Left cardiac atrium (tissue), 4 donors: Measurements from ENCODE around the gene DPCD. TPM values are rescaled to one million over a fixed set of nuclear protein-coding genes. Genes with fewer than 3 reads are reported as not detected.

Experiments used
- ATAC-seq, 2 donors: fragments of 200-7000 bp; cut with Tn5 transposase; one replicate each; pipeline ENCODE4 v1.9.1; 2020; ENCODE audit warnings: mild to moderate bottlenecking in 2 of 2, moderate library complexity in 2 of 2
- DNase-seq: peaks from one replicate; pipeline ENCODE4 v3.0.0-alpha.2; 2020
- intact Hi-C, 2 donors: fragments of 100-400 bp; cut with DNase I; formaldehyde crosslinking; loops; one replicate each; pipeline versions ENCODE4 v1.14.1 to v1.15.1; 2022 to 2023
- microRNA-seq, 2 donors: library from miRNA; unstranded; fragments of <30 nt; microRNA quantifications; one replicate each; pipeline ENCODE4 v1.2.0, GENCODE V29; 2020
- total RNA-seq, 2 donors: library from RNA; stranded (reverse); fragmentation: NEBNext Ultra II Directional; extraction: Animal tissue kit (Norgen Biotek cat#: 25700); gene quantifications; one replicate each; pipeline ENCODE4 v1.2.1, GENCODE V29; 2021
- donor health status: DM: no; HTN: yes; CAD: no.
- donor health status: DM: no; HTN: yes; CAD: no; lungs with severe emphysema.
- donor health status: DM: yes; HTN: yes; CAD: no.
- donor health status: Dilated cardiomyopathy.

The DPCD gene
- total RNA-seq, 2 donors from 2014 or later, result 15.5 to 17.6 TPM

- ATAC-seq (no peak), DNase-seq (no peak)
- intact Hi-C loops, result no loop called here
Measured at GRCh38 chr10:101639141-101639900, 51.2 kb downstream of the DPCD start.

- intact Hi-C loops, result no loop called here
- DNase-seq (no peak), ATAC-seq (no peak)
Measured at GRCh38 chr10:101643546-101643945, 55.4 kb downstream of the DPCD start.

- DNase-seq, result no peak
- intact Hi-C loops, result no loop called here
- no peak for ATAC-seq
Measured at GRCh38 chr10:101644002-101644401, 55.9 kb downstream of the DPCD start.

DNA sequence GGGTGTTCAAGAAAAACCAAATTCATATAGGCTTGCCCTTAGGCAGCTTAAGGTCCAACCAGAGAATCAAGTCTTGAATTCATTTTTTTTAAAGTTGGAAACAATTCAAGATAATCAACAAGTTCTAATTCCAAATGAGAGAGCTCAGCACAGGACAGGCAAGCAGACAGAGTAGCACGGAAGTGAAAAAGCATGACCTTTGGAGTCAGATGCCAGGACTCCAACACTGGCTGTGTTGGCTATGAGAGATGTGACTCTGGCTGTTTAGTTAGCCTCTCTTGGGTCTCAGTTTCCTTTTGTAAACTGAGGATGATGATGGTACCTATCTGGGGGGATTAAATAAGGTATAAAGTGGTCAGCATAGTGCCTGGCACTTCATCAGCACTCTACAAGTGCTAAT, 57.5 kb downstream of the DPCD start:
- intact Hi-C loops, result no loop called here

DNA sequence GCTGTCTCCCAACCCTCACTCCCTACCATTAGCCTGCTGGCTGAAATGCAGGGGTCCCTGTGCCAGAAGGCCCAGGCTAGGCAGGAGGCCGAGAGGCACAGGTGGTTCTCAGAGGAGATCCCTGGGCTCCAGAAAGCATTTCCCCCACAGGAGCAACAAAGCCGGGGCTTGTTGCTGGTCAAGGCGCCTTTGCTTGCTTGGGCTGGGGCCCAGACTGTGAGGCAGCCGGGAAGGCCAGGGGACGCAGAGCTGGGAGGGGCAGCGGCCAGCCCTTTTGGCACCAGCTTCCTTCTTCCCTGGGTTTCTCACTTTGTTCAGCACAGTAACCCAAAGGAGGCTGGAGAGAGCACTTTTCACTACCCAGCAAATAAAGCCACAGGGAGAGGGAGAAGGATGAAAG, 58.2 kb downstream of the DPCD start:
- intact Hi-C loops, result no loop called here
- peak; percentile 70 to 77 for ATAC-seq
- peak; percentile 67 for DNase-seq

More for the DNA sequence above, 57.5 kb downstream of the DPCD start:
- ATAC-seq, result no peak
- no peak for DNase-seq

DNA sequence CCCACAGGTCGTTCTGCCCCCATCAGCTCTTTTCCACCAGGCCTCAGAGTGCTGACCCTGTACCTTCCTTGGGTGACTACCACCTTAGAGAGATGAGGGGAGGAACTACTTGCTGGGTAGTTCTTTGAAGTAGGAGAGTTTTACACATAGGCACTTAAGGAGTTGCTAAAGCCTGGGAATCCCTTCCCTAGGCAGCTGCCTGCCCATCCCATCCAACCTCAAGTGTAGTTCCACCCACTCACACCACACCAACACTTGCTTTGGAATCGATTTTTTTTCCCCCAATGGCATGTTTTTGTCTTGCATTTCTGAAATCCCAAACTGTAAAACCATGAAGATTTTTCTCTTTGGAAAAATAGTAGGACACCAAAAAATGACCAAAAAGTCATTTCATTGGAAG, 59.1 kb downstream of the DPCD start:
- intact Hi-C loops, result no loop called here
- ATAC-seq (no peak), DNase-seq (no peak)

DNA sequence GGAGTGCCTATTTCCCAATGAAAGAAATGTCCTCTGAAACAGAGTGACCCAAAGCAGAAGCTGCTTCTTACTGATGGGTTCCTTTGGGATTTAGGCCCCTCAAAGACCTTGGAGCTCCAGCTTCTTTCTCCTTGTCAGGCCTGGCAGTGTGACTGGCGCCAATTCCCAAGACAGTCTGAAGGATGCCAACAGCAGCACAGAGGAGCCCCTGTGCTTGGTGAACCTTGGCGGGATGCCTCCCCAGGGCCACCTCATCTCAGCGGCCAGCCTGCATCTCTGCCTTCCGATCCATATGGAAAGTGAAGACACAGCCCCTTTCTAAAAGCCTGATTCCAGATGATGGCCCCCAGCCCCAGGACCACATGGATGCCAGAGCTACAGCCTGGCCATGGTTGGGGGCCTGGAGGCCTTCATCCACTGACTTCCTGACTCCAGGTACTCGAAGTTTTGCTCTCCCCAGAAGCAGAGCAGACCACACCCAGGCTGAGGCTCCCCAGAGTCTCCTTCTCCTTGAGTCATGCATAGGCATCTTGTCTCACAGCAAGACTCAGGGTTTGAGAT, 61.5 kb downstream of the DPCD start:
- no peak for ATAC-seq
- DNase-seq, result no peak
- intact Hi-C loops, result no loop called here

DNA sequence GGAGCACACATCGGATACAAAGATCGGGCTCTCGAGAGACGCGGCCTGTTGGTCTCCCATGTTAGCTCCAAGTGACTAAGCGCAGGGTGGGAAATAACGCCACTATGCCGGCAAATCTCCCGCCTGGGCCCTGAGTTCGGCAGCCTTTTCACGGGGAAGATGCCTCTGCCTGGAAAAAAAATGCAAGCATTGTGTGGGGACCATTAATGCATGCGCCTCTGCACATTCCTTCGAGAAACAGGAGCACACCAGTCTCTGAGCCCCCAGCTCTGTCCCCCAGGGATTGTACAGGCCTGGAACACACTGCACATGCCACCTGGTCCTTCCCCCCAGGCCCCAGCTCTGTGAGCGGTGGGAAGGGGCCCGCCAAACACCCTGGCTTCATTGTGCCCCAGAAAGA, 62.7 kb downstream of the DPCD start:
- no peak for DNase-seq
- ATAC-seq, result no peak
- intact Hi-C loops, result no loop called here

DNA sequence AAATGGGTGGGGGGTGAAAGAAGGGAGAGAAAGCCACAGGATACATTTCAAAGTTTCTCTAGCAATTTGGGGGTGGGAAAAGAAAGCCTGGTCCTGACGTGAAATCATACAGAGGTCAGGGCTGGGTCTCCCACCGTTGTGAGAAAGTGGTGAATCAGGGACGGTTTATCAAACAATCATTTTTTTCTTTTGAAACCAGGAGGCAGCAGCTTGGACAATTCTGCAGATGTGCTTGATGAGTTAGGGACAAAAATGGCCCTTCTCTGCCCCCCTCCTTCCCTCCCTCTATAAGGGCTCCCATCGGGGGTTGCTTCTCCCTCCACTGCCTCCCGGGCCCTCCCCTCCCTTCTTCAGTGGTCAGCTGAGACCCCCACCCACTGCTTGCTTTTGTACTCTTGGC, 63.2 kb downstream of the DPCD start:
- ATAC-seq (no peak), DNase-seq (no peak)
- intact Hi-C loops, result no loop called here

- intact Hi-C loops, result no loop called here
- no peak for DNase-seq
- no peak for ATAC-seq
Measured at GRCh38 chr10:101653536-101653935, 65.4 kb downstream of the DPCD start.

GRCh38 chr10:101655570-101655969, 67.4 kb downstream of the DPCD start:
- intact Hi-C loops, result no loop called here
- ATAC-seq (peak in 1 of 2 donors; percentile 36), DNase-seq (no peak)

GRCh38 chr10:101656890-101657289, 68.8 kb downstream of the DPCD start:
- intact Hi-C loops, result no loop called here
- ATAC-seq (peak; percentile 29 to 90), DNase-seq (no peak)

- intact Hi-C loops, result no loop called here
- no peak for ATAC-seq
Measured at GRCh38 chr10:101658975-101659374, 70.9 kb downstream of the DPCD start.

More at GRCh38 chr10:101658975-101659374, 70.9 kb downstream of the DPCD start:
- no peak for DNase-seq

Small RNAs within 50 kb of the gene (microRNA-seq; reads per million reads assigned to microRNA genes)
- 0 reads per million in 2 donors for gene MIR3158-1
- gene MIR3158-2, result 0 reads per million in 2 donors

Other genes starting within 250 kb of the DPCD start
- gene BTRC, start 234.2 kb upstream of the DPCD start, total RNA-seq, result 10 to 100 TPM; 26.0 to 26.4 TPM
- gene POLL, start 64 bp upstream of the DPCD start, total RNA-seq, result 10 to 100 TPM; 16.2 to 19.3 TPM
- 10 to 100 TPM; 92.0 to 99.0 TPM for gene FBXW4, start 106.8 kb downstream of the DPCD start, total RNA-seq
- gene FGF8, start 187.8 kb downstream of the DPCD start, total RNA-seq, result not detected
- gene NPM3, start 195.1 kb downstream of the DPCD start, total RNA-seq, result 10 to 100 TPM; 15.2 to 18.8 TPM
- 10 to 100 TPM; 70.4 to 71.4 TPM for gene OGA, start 230.1 kb downstream of the DPCD start, total RNA-seq